Mucosa of stomach (tissue), 1 donor: Measurements from ENCODE around the gene MPPE1.

Source experiments
- H3K27me3 ChIP-seq: one replicate; pipeline ENCODE4 v1.7.0; 2013; ENCODE audit warnings: mild to moderate bottlenecking, low read length; ENCODE audit not compliant: control insufficient read depth, insufficient read depth
- H3K36me3 ChIP-seq: one replicate; pipeline ENCODE4 v1.7.0; 2013; ENCODE audit warnings: low read length; ENCODE audit not compliant: control insufficient read depth, insufficient read depth
- H3K4me1 ChIP-seq: one replicate; pipeline ENCODE4 v1.7.0; 2013; ENCODE audit warnings: mild to moderate bottlenecking, low read length; ENCODE audit not compliant: control insufficient read depth, insufficient read depth
- H3K4me3 ChIP-seq: one replicate; pipeline ENCODE4 v1.7.0; 2013; ENCODE audit warnings: low read length
- H3K9ac ChIP-seq: one replicate; pipeline ENCODE4 v1.7.0; 2013; ENCODE audit warnings: mild to moderate bottlenecking, low read length, moderate library complexity
- H3K9me3 ChIP-seq: one replicate; pipeline ENCODE4 v1.7.0; 2013; ENCODE audit warnings: mild to moderate bottlenecking, low read length, moderate library complexity; ENCODE audit not compliant: control insufficient read depth
- donor health status: Pancreatic carcinoma.

Gene MPPE1

DNA sequence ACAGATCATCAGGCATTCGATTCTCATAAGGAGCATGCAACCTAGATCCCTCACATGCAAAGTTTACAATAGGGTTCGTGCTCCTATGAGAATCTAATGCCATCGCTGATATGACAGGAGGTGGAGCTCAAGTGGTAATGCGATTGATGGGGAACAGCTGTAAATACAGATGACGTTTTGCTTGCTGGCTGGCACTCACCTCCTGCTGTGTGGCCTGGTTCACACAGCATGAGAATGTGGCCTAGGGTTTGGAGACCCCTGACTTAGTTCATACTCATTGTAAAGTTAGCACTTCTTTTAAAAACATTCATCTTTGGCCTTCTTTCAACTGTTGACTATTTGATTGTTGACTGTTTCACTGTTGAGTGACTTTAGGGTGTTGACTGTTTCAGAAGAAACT is 65.6 kb downstream of the MPPE1 start:
- no peak overlapping the region for H3K9ac ChIP-seq
- H3K36me3 ChIP-seq = no peaks in the 10 kb centered on the region
- H3K4me1 ChIP-seq = no peaks in the 10 kb centered on the region
- H3K4me3 ChIP-seq = no peak overlapping the region
- H3K9me3 ChIP-seq = no peaks in the 10 kb centered on the region
- H3K27me3 ChIP-seq = no peaks in the 10 kb centered on the region

DNA sequence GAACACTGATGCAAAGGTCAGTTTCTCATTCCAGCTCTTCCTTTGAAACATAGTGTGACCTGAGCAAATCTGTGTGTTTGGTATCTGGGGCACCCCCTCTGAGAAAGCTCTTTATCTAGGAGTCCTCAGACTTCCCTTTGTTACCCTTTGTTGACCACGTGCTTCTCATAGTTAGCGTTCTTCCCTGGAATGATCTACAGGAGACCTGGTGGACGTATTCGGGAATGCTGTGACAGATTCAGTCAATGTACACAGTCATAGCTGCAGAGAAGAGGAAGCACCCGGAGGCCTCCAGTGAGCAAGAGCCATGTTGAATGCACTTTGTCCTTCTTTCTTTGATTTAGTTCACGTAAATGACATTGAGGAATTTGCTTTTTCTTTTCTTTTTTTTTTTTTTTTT is 67.6 kb downstream of the MPPE1 start:
- Histone ChIP-seq H3K27me3 (no peaks in the 10 kb centered on the region), H3K9me3 (no peaks in the 10 kb centered on the region), H3K9ac (no peak overlapping the region), H3K4me1 (no peaks in the 10 kb centered on the region), H3K36me3 (no peaks in the 10 kb centered on the region), H3K4me3 (no peak overlapping the region)

DNA sequence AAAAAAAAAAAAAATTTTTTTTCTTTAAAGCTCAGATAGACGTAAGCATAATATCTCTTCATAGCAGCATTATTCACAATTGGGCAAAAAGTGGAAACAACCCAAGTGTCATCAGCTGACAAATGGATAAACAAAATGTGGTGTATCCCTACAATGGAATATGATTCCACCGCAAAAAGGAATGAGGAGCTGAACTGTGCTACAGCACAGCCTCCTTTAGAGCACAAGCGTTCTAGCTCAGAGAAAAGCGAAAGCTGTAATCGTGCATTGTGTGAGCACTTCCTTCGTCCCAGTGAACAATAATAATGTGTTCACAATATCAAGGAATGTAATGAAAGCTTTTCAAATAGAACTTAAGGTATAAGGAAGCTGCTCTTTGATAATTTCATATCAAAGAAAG is 68.6 kb downstream of the MPPE1 start:
- H3K27me3 ChIP-seq = no peaks in the 10 kb centered on the region
- no peaks in the 10 kb centered on the region for H3K4me1 ChIP-seq
- no peaks in the 10 kb centered on the region for H3K9me3 ChIP-seq
- H3K9ac ChIP-seq = no peak overlapping the region
- no peaks in the 10 kb centered on the region for H3K36me3 ChIP-seq
- H3K4me3 ChIP-seq = no peak overlapping the region

DNA sequence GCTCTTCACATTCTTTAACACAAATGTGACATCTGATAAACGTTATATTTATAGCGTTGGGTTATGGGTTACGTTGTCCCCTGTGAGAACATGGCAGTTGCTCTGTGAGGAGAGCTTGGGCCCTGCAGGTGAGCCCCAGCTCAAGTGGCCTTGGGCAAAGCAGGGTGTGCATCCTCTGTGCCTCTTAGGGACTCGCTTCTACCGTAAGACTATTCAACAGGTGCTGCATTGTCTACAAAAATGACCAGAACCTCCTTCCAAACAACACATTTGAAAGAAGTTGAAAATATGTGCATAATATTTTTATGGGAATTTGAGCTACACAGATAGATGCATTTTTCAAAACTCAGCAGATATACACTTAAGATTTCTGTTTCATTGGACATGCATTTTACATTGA is 73.3 kb downstream of the MPPE1 start:
- H3K36me3 ChIP-seq = no peaks in the 10 kb centered on the region
- no peaks in the 10 kb centered on the region for H3K4me1 ChIP-seq
- no peaks in the 10 kb centered on the region for H3K9me3 ChIP-seq
- H3K9ac ChIP-seq = no peak overlapping the region
- H3K4me3 ChIP-seq = no peak overlapping the region
- no peaks in the 10 kb centered on the region for H3K27me3 ChIP-seq
